Neutrophil (primary cell): ENCODE measurements around the gene PRPF6.

Experiments
- H3K27ac ChIP-seq: fragments of 200-600 bp; sonication (generic); 2 replicates; pipeline ENCODE4 v1.5.1; 2016; ENCODE audit warnings: mild to moderate bottlenecking, moderate library complexity
- H3K27me3 ChIP-seq: fragments of 200-600 bp; sonication (generic); 2 replicates; pipeline ENCODE4 v1.6.0; 2016; ENCODE audit warnings: mild to moderate bottlenecking
- H3K36me3 ChIP-seq: fragments of 200-600 bp; sonication (generic); 2 replicates; pipeline ENCODE4 v1.5.1; 2017
- H3K4me1 ChIP-seq, 2 experiments: fragments of 200-600 bp in 1 of 2; sonication (generic) in 1 of 2; 1 replicate in 1 of 2; 2 replicates in 1 of 2; pipeline versions ENCODE4 v1.5.1 to v1.6.1; 2013 to 2016; ENCODE audit warnings: low read depth in 1 of 2, low read length in 1 of 2, mild to moderate bottlenecking in 1 of 2, moderate library complexity in 1 of 2; ENCODE audit not compliant: control insufficient read depth in 1 of 2, insufficient read depth in 1 of 2
- H3K4me3 ChIP-seq, 2 experiments: fragments of 200-600 bp in 1 of 2; sonication (generic) in 1 of 2; 1 replicate in 1 of 2; 2 replicates in 1 of 2; pipeline ENCODE4 v1.5.1; 2013 to 2016; ENCODE audit warnings: low read depth in 1 of 2, low read length in 1 of 2, mild to moderate bottlenecking in 1 of 2, moderate library complexity in 1 of 2
- H3K9me3 ChIP-seq: fragments of 200-600 bp; sonication (generic); 2 replicates; pipeline ENCODE4 v1.5.1; 2016
- TF ChIP-seq, protein P1 (sequence below): fragments of 200-600 bp; sonication (generic); IDR thresholded peaks from 2 replicates; pipeline ENCODE4 v1.5.1; 2016; ENCODE audit warnings: antibody characterized with exemption

PRPF6 gene

DNA sequence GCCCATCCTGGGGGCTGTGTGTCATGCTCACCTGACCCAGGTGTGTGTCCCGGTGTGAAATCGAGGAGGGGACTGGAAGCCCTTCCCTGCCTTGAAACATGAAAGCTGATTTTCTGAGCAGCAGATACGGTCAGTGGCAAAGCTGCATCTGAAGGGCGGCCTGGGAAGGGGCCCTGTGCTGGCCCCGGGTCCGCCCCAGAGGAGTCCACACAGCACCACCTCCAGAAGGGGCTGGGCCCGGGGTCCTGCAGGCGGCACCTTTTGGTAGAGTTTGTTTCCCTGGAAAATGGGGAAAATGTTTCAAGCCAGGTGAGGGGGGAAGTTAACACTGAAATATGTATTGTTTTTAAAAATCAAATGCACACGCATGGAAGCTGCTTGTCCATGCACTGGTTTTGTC lies 45.5 kb upstream of the PRPF6 start:
- H3K9me3 ChIP-seq = no peaks in the 10 kb centered on the region
- H3K4me1 ChIP-seq = peaks cover 10 to 23% of the 10 kb centered on the region in 2 experiments
- no peaks in the 10 kb centered on the region for H3K27me3 ChIP-seq
- H3K27ac ChIP-seq = peak overlapping the region; percentile 29
- H3K4me3 ChIP-seq = no peak overlapping the region
- TF ChIP-seq, protein P1, sequence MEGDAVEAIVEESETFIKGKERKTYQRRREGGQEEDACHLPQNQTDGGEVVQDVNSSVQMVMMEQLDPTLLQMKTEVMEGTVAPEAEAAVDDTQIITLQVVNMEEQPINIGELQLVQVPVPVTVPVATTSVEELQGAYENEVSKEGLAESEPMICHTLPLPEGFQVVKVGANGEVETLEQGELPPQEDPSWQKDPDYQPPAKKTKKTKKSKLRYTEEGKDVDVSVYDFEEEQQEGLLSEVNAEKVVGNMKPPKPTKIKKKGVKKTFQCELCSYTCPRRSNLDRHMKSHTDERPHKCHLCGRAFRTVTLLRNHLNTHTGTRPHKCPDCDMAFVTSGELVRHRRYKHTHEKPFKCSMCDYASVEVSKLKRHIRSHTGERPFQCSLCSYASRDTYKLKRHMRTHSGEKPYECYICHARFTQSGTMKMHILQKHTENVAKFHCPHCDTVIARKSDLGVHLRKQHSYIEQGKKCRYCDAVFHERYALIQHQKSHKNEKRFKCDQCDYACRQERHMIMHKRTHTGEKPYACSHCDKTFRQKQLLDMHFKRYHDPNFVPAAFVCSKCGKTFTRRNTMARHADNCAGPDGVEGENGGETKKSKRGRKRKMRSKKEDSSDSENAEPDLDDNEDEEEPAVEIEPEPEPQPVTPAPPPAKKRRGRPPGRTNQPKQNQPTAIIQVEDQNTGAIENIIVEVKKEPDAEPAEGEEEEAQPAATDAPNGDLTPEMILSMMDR = no peak
- peaks cover 96% of the 10 kb centered on the region for H3K36me3 ChIP-seq

GRCh38 chr20:63937596-63937995 lies 43.3 kb upstream of the PRPF6 start:
- H3K4me3 ChIP-seq = no peak overlapping the region
- peak overlapping the region; percentile 20 for H3K27ac ChIP-seq
- H3K36me3 ChIP-seq = peaks cover 87% of the 10 kb centered on the region
- H3K27me3 ChIP-seq = no peaks in the 10 kb centered on the region
- no peaks in the 10 kb centered on the region for H3K9me3 ChIP-seq
- H3K4me1 ChIP-seq = peaks cover 27 to 41% of the 10 kb centered on the region in 2 experiments
- TF ChIP-seq, protein P1 = no peak

DNA sequence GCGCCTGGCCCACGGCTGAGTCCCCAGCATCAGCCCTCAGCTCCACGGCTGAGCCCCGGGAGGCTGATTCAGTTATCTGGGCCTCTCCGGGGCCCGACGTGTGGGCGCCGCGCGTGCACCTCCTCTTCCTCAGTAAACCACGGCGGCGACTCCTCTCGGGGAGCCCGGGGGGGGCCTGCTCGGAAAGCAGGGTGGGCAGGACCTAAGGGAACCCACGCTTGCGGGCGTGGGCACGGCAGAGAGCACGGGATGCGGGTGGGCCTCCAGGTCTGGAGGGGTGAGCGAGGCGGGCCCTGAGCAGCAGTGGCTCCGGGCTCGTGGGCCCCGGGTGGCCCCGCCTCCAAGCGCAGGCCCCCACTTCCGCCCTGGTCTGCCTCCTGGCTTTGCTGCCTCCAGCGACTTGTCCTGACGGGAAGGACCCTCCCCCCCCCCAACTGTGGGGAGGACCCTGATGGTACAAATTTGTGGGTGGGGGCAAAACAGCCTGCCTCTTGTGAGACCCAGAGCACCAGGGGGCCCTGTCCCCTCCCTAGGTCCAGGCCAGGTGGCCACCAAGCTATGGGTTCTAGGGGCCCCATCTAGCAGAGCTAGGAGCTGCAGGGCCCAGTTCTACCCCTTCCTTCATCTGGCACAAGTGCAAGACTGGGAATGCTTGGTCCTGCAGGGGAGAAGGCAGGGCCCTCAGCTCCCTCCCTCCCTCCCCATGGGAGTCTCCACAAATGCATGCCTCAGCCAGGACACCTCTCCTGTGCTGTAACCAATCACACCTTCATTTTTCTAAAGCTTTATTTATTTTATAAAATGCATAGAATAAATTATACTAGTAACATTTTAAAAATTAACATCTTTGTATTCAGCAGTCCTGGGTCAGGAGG lies 41.6 kb upstream of the PRPF6 start:
- Histone ChIP-seq H3K4me3 (no peak overlapping the region), H3K9me3 (no peaks in the 10 kb centered on the region), H3K36me3 (peaks cover 87% of the 10 kb centered on the region), H3K27me3 (no peaks in the 10 kb centered on the region), H3K27ac (peak overlapping the region; percentile 83), H3K4me1 (peaks cover 40 to 53% of the 10 kb centered on the region in 2 experiments)
- TF ChIP-seq, protein P1 = no peak

DNA sequence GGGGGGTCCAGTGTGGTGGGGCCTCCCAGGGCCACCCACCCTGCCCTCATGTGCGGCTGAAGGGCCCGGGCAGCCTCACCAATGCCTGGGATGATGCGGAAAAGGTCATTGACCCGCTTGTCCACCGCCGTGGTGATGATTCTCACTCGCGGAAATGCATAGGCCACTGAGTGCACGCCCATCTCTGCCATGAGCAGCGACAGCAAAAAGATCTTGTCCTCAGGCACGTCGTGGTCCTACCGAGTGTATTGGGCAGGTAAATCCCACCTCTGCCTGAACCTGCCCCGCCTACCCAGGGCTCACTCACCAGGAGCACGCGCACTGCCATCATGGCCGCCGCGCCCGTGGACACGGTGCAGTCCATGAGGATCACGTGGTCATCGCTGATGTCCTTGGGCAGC lies 40.9 kb upstream of the PRPF6 start:
- no peaks in the 10 kb centered on the region for H3K9me3 ChIP-seq
- H3K27ac ChIP-seq = peak overlapping the region; percentile 83
- peaks cover 40 to 53% of the 10 kb centered on the region in 2 experiments for H3K4me1 ChIP-seq
- H3K27me3 ChIP-seq = no peaks in the 10 kb centered on the region
- peaks cover 87% of the 10 kb centered on the region for H3K36me3 ChIP-seq
- TF ChIP-seq, protein P1 = no peak
- H3K4me3 ChIP-seq = no peak overlapping the region

- H3K36me3 ChIP-seq = peaks cover 87% of the 10 kb centered on the region
- no peaks in the 10 kb centered on the region for H3K9me3 ChIP-seq
- no peak overlapping the region for H3K4me3 ChIP-seq
- TF ChIP-seq, protein P1 = no peak
- H3K27ac ChIP-seq = peak overlapping the region; percentile 83
- H3K4me1 ChIP-seq = peaks cover 40 to 53% of the 10 kb centered on the region in 2 experiments
- no peaks in the 10 kb centered on the region for H3K27me3 ChIP-seq
These were observed 40.3 kb upstream of the PRPF6 start for GRCh38 chr20:63940472-63941266.
